HG02571 (cell line): Measurements from ENCODE around the gene GOLGA3.
"Not testable (repeated sequence)": the region's sequence is repeated elsewhere in the genome, so short reads cannot be mapped to it uniquely, and the experiment has no call there.

Source experiments
- ATAC-seq: cut with Tn5 transposase; IDR thresholded peaks from one replicate; pipeline ENCODE4 v1.9.1; 2021; ENCODE audit warnings: mild to moderate bottlenecking, moderate library complexity; ENCODE audit not compliant: unreplicated experiment

The GOLGA3 gene, protein sequence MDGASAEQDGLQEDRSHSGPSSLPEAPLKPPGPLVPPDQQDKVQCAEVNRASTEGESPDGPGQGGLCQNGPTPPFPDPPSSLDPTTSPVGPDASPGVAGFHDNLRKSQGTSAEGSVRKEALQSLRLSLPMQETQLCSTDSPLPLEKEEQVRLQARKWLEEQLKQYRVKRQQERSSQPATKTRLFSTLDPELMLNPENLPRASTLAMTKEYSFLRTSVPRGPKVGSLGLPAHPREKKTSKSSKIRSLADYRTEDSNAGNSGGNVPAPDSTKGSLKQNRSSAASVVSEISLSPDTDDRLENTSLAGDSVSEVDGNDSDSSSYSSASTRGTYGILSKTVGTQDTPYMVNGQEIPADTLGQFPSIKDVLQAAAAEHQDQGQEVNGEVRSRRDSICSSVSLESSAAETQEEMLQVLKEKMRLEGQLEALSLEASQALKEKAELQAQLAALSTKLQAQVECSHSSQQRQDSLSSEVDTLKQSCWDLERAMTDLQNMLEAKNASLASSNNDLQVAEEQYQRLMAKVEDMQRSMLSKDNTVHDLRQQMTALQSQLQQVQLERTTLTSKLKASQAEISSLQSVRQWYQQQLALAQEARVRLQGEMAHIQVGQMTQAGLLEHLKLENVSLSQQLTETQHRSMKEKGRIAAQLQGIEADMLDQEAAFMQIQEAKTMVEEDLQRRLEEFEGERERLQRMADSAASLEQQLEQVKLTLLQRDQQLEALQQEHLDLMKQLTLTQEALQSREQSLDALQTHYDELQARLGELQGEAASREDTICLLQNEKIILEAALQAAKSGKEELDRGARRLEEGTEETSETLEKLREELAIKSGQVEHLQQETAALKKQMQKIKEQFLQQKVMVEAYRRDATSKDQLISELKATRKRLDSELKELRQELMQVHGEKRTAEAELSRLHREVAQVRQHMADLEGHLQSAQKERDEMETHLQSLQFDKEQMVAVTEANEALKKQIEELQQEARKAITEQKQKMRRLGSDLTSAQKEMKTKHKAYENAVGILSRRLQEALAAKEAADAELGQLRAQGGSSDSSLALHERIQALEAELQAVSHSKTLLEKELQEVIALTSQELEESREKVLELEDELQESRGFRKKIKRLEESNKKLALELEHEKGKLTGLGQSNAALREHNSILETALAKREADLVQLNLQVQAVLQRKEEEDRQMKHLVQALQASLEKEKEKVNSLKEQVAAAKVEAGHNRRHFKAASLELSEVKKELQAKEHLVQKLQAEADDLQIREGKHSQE (N-terminal part only)

DNA sequence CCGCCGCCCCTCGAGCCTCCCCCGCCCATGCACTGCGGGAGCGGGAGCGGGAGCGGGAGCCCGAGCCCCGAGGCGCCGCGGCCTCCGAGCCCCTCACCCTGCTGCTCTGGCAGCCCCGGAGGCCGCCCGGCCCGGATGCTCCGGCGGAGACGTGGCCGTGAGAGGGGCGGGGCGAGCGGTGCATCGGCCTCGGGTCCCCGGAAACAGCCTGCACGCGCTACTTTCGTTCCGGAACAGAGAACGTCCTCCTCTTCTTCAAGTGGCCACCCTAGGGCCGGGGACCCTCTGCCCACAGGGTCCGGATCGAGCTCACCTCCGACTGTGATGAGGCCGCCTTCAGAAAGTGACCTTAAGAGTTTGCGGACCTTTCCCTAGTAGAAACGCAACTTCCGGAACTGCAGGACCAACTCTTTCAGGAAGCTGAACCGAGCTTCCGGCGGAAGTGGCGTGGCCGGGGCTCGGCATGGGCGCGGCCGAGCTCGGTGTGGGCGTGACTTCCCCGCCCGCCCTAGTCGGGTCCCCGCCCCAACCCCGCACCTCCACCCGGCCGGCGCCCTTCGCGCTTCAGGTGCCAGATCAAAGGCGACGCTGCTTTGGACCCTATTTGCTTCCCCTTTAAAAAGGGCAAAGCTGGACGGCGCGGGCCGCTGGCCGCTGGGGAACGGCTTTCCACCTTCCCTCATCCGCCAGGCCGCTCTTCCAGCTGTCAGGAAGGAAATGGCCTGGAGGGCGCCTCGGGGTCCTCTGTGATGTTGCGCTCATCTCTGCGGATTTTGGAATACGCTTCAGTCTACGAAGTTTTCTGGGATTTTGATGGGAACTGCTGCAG, at the start of gene GOLGA3:
GOLGA3 (minus strand) TSS at position 164 of the 829 bp plus-strand sequence. CDS start 6,741 bp downstream, outside the sequence.
- peak; percentile 72 for ATAC-seq

DNA sequence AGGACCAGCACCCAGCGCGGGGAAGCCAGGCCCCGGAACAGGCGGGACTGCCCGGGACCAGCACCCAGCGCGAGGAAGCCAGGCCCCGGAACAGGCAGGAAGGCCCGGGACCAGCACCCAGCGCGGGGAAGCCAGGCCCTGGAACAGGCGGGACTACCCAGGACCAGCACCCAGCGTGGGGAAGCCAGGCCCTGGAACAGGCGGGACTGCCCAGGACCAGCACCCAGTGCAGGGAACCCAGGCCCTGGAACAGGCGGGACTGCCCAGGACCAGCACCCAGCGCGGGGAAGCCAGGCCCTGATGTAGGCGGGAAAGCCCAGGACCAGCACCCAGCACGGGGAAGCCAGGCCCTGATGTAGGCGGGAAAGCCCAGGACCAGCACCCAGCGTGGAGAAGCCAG, 46.0 kb upstream of the GOLGA3 start:
- ATAC-seq = not testable (repeated sequence)

DNA sequence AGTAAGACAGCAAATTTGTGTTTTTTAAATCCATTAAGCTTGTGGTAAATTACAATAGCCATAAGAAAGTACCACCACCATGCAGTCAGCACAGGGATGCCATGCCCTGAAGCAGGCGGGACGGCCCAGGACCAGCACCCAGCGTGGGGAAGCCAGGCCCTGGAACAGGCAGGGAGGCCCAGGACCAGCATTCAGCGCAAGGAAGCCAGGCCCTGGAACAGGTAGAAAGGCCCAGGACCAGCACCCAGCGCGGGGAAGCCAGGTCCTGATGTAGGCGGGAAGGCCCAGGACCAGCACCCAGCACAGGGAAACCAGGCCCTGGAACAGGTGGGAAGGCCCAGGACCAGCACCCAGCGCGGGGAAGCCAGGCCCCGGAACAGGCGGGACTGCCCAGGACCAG, 45.5 kb upstream of the GOLGA3 start:
- no peak for ATAC-seq

DNA sequence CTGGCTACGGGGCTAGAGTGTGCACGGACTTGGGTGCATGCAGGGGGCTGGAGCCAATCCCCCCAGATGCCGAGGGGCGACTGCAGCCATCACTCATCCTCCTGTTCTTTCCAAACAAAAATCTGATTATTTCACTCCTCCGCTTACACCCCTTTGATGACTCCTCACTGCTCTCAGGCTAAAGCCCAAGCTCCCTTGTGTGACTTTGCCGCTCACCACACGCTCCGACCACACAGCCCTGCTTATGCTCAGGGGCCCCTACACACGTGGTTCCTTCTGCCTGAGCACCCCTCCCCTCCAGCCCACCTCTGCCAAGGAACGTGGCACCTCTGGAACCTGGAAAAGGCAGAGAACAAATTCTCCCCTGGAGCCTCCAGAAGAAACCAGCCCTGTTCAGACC, 45.1 kb upstream of the GOLGA3 start:
- ATAC-seq = no peak

DNA sequence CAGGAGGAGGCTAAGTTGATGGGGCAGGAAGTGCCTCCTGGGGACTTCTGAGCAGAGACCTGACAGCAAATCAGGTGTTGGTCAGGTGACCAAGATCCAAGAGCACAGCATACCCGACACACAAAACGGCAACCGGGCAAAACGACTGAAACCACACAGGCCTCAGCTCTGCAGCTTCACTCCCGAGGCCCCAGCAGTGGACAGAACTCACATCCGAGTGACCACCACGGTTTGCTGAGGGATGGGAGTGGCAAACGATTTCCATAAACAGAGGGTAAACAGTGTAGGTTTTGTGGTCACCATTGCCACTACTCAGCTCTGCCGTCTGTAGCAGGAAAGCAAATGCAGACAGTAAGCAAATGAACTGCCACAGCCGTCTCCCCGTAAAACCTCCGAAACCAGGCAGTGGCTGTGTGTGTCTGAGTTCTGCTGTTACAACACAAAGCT, 44.3 kb upstream of the GOLGA3 start:
- no peak for ATAC-seq

DNA sequence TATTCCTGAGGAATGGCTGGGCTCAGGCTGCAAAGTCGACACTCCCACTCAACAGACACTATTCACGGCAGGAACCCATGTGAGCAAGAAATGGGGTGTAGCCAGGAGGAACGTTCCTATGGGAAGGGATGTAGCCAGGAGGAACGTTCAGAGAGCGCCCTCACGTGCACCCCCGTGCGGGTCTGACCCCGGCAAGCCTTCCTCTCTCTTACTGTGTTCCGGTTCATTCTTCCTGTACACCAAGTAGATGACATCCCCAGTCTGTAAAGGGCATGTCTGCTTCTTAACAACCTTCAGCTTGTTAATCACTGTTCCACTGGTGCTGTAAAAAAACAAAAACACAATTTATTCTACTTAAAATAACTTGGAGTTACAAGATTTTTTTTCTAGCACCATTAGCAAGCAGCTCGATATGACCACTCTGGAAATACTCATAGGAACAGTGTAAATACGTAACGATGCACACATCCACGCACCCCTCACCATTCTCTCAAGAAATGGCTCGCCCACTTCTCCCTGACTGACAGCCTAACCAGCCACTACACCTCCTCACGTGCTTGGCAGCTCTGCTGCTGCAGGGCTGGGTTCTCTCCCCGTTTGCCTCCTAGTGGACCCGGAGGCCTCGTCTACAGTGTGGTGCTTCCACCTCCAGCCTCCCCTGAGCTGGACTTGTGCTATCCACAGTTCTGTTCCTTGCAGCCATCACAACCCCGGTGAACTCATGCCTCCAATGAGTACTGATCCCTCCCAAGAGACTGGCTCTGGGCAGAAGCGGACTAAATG, 43.6 kb upstream of the GOLGA3 start:
- no peak for ATAC-seq

DNA sequence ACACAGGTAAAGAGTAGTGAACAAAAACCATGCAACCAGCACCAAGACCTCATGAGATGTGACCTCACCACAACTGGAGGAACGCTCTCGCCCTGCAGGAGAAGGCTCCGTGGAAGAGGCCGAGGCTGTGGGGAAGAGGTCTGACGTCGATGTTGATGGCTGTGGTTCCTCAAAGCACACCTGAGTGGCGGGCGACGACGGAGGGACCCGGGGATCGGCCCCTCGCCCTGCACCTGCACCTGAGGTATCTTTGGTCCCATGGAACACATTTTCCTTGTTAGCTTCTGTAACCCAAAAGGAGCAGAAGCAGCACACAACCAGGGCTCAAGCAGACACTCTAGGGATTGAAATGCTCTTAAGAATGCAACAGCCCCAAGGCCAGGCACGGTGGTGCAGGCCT, 40.9 kb upstream of the GOLGA3 start:
- no peak for ATAC-seq

DNA sequence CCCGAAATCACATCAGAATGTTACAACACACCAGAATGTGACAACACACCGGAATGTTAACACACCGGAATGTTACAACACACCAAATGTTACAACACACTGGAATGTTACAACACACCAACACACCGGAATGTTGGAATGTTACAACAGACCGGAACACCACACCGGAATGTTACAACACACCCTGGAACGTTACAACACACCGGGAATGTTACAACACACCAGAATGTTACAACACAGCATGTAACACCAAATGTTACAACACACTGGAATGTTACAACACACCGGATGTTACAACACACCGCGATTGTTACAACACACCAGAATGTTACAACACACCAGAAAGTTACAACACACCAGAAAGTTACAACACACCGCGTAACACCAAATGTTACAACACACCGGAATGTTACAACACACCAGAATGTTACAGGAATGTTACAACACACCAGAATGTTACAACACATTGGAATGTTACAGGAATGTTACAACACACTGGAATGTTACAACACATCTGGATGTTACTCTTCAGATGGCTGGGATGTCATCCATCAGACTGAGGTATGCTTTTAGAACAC, 37.7 kb upstream of the GOLGA3 start:
- ATAC-seq = no peak

DNA sequence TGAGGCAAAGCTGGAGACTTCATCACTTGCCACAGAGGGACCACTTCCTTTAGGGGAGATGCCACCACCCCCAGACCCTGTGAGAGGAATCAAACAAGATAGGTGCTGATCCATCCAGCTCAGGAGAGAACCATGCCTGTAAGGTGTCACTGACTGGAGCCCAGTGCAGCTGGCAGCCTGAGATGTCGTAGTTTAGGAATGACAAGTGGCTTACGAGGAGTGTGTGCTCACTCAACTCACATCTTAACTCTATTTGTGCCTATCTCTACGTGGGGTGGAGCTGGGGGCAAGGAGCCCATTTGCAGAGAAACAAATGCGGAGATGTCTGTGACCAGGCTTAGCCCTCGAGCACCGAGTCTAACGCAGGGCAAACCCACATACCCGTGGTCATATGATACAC, 32.9 kb upstream of the GOLGA3 start:
- no peak for ATAC-seq

DNA sequence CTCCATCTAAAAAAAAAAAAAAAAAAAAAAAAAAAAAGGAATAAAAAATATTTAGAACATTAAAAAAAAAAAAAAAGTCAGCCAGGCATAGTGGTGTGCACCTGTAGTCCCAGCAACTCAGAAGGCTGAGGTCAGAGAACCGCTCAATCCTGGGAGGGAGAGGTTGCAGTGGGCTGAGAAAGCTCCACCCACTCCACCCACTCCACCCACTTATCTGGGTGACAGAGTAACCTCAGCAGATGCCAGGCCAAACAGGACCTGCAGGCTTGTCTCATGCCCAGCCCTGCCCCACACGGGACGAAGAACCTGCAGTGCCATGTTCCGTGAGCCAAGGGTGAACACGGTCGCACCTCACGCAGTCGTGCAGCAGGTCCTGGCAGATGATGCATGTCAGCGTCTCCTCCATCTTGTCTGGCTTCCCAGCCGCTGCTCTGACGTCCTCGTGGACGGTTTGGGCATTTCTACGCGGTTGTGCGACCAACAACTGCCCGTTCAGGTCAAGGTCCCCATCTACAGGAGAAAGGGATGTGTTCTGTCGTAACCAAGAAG, 30.1 kb upstream of the GOLGA3 start:
- ATAC-seq = no peak

DNA sequence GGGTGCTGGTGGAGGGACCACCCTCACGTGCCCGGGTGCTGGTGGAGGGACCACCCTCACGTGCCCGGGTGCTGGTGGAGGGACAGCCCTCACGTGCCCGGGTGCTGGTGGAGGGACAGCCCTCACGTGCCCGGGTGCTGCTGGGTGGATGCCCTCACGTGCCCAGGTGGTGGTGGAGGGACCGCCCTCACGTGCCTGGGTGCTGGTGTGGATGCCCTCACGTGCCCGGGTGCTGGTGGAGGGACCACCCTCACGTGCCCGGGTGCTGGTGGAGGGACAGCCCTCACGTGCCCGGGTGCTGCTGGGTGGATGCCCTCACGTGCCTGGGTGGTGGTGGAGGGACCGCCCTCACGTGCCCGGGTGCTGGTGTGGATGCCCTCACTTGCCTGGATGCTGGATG, 28.4 kb upstream of the GOLGA3 start:
- ATAC-seq = not testable (repeated sequence)

DNA sequence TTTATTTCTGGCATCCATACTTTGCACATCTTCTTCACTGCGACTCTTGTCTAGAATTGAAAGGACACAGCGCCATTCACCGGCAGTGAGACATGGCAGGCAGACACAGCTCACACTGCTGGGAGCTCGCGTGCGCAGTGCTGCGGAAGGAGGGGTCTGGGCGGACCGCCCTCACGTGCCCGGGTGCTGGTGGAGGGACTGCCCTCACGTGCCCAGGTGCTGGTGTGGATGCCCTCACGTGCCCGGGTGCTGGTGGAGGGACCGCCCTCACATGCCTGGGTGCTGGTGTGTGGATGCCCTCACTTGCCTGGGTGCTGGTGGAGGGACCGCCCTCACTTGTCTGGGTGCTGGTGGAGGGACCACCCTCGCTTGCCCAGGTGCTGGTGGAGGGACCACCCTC, 27.9 kb upstream of the GOLGA3 start:
- ATAC-seq = no peak

DNA sequence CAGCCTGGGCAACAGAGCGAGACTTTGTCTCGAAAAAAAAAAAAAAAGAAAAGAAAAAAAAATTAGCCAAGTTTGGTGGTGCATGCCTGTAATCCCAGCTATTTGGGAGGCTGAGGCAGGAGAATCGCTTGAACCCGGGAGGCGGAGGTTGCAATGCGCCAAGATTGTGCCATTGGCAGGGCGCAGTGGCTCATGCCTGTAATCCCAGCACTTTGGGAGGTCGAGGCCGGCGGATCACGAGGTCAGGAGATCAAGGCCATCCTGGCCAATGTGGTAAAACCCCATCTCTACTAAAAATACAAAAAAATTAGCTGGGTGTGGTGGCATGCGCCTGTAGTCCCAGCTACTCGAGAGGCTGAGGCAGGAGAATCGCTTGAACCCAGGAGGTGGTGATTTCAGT, 26.5 kb upstream of the GOLGA3 start:
- ATAC-seq = not testable (repeated sequence)

DNA sequence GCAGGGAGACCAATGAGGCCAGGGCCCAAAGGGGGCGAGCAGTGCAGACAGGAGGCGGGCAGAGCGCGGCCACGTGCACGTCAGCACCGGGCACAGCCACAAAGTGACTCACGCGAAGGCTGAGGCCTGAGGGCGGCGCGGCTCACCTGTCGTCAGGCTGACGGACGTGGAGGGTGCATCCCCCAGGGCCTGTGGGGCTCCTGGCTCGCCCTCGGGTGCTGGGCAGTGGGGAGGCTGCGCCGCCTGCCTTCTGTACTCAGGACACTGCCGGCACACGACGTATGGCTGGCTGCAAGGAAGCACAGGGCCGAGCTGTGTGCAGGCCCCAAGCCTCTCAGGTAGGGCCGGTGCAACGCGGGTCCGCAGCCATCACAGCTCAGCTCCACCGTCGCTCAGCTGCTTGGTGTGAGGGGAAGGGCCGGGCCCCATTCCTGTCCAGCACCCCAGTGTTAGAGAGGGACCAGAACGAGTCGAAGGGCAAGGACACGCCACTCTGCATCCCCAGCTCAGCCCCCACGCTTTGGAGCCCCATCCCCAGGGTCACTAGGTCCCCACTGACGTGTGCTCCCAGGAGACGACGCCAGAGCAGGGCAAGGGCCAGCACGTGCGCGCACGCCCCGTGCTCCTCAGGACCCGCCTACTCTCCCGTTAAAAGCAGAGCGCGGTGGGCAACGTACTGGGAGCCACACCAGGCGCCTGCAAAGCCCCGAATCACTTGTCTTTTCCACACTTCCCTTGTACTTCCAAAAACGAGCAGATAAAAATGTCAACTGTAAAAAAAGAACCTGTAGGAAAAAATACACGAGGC, 24.8 kb upstream of the GOLGA3 start:
- ATAC-seq = no peak

DNA sequence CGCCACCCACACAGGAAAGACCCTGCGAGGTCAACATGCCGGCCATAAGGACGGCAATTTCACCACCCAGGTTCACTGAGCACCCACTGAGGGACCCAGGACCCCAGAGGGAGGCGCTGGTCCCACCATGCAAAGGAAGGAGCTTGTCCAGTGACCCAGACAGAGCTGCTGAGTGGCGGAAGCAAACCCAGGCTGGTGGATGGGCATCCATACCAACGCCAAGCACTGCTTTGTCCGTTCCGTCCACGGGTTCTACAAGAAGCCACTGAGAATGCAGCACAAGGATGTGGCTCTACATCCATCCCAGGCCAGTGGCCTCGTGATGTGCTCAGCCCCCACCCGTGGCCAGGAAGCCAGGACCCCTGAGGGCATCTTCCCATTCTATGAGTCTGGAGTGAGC, 23.8 kb upstream of the GOLGA3 start:
- ATAC-seq = no peak

DNA sequence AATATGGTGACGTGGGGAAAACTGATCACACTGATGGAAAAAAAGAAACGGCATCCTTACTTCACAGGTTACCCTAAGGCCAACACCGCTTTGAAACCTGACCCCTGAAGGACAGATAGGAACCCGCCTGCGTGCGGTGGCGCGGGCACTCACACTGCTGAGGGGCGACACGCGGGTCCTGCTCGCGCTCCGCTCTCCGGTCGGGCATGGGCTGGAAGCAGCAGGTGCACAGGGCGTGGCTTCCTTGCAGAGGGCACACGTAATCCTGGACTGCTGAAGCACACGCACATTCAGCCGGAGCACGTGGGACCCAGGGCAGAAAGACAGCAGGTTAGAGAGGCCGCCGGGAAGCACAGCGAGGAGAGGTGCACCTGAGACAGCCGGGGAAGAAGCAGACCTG, 22.8 kb upstream of the GOLGA3 start:
- ATAC-seq = no peak

DNA sequence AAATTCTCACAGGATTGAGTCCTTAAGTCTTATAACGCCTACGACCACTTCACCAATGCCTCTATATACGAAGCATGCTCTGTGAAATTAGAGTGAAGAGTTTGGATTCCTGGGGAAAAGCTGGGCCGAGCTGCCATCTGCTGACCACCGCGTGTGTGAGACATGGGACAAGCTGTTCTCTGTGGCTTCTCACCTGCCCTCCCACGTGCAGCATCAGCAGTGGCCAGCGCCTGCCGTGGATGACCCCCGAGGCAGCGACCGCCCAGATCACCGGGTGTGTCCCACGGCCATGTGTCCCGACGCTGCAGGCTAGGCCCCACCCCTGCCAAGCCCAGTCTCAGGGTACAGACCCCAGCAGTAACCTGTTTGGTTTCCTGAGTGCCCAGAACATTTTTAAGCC, 21.6 kb upstream of the GOLGA3 start:
- ATAC-seq = no peak

DNA sequence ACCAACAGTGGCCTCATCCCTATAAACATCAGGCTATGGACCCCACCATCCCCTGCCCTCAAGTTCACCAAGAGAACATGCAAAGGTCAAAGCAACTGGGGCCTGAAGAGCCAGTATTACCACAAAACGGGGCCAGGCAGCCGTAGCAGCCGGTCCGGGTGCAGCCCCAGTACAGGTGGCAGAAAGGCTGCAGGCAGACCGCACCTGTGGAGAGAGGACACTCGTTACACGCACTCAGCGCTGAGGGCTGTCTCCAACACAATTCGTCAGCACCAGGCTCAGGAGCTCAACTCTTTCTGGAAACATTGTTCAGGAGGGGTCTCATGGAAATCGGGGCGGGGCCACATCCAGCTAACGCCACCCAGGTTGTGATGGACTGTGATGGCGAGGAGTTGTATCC, 19.9 kb upstream of the GOLGA3 start:
- no peak for ATAC-seq
